GM12892 (cell line): ENCODE measurements around the gene ATOH8.

Experiments
- POLR2A ChIP-seq: IDR thresholded peaks from 2 replicates; pipeline ENCODE4 v1.6.1; 2011; ENCODE audit warnings: low read depth, low read length, control low read depth
- POLR2AphosphoS5 ChIP-seq: IDR thresholded peaks from 2 replicates; pipeline ENCODE4 v1.6.1; 2011; ENCODE audit warnings: low read depth, low read length, control low read depth

GRCh38 chr2:85813982-85814801 is 60.4 kb downstream of the ATOH8 start:
- no peak for TF ChIP-seq POLR2A
- no peak for TF ChIP-seq POLR2AphosphoS5
